H1 (cell line): Measurements from ENCODE around the gene KLHL1. TPM values are rescaled to one million over a fixed set of nuclear protein-coding genes. Genes with fewer than 3 reads are reported as not detected.

ENCODE experiments used
- CTCF ChIA-PET: fragments of 300-600 bp; sonication (Branson Sonifier 250); formaldehyde crosslinking; loops from one replicate; lab custom pipeline; 2021; ENCODE audit not compliant: partially characterized antibody; lab: Charles Lee
- POLR2A ChIA-PET: fragments of 300-600 bp; sonication (Branson Sonifier 250); formaldehyde crosslinking; loops from one replicate; lab custom pipeline; 2021; ENCODE audit warnings: inconsistent platforms; ENCODE audit not compliant: partially characterized antibody; lab: Charles Lee
- DNase-seq, 2 experiments: peaks; one replicate each; pipeline versions ENCODE4 v3.0.0 to v3.0.0-alpha.2; 2010 to 2022; ENCODE audit warnings: low spot score in 2 of 2, low read depth in 1 of 2, mixed read lengths in 1 of 2
- FAIRE-seq: peaks from 2 replicates; lab custom pipeline; 2011; peaks lifted over from hg19 to GRCh38; lab: Jason Lieb, UNC
- H2AFZ ChIP-seq: 2 replicates; pipeline ENCODE4 v1.8.1; 2012; ENCODE audit warnings: low read length, inconsistent platforms
- H2AK5ac ChIP-seq: 2 replicates; pipeline ENCODE4 v1.6.1; 2013; ENCODE audit warnings: low read depth, low read length
- H2BK120ac ChIP-seq: replicated peaks from 2 replicates; pipeline ENCODE3; 2013; ENCODE audit warnings: low read depth, low read length, inconsistent platforms
- H2BK12ac ChIP-seq: 2 replicates; pipeline ENCODE4 v1.6.1; 2013; ENCODE audit warnings: low read depth, low read length
- H2BK15ac ChIP-seq: 2 replicates; pipeline ENCODE4 v1.6.1; 2013; ENCODE audit warnings: low read length
- H2BK20ac ChIP-seq: 2 replicates; pipeline ENCODE4 v1.6.1; 2013; ENCODE audit warnings: low read length
- H2BK5ac ChIP-seq: 2 replicates; pipeline ENCODE4 v1.6.1; 2013; ENCODE audit warnings: low read depth, low read length
- H3K14ac ChIP-seq: 2 replicates; pipeline ENCODE4 v1.6.1; 2013; ENCODE audit warnings: inconsistent platforms; ENCODE audit not compliant: insufficient read length
- H3K18ac ChIP-seq: 2 replicates; pipeline ENCODE4 v1.6.1; 2013; ENCODE audit warnings: low read length; ENCODE audit errors: extremely low read depth
- H3K23ac ChIP-seq: 2 replicates; pipeline ENCODE4 v1.6.1; 2013; ENCODE audit warnings: inconsistent platforms; ENCODE audit not compliant: insufficient read length
- H3K23me2 ChIP-seq: 2 replicates; pipeline ENCODE4 v1.6.1; 2013; ENCODE audit warnings: low read depth, low read length
- H3K27ac ChIP-seq: 2 replicates; pipeline ENCODE4 v1.6.1; 2011; ENCODE audit warnings: low read depth, low read length, inconsistent platforms
- H3K27me3 ChIP-seq, 4 experiments: replicated peaks in 1 of 4; 1 replicate in 1 of 4; 2 replicates in 3 of 4; pipeline versions ENCODE4 v1.6.1 to v1.8.1; 2011 to 2013; ENCODE audit warnings: low read length in 3 of 4, mild to moderate bottlenecking in 3 of 4, inconsistent platforms in 2 of 4, mixed read lengths in 2 of 4, moderate library complexity in 1 of 4; ENCODE audit not compliant: control insufficient read depth in 3 of 4, insufficient read depth in 3 of 4; ENCODE audit errors: extremely low read depth in 1 of 4
- H3K36me3 ChIP-seq, 4 experiments: 2 replicates each; pipeline versions ENCODE4 v1.6.1 to v1.8.1; 2011 to 2013; ENCODE audit warnings: mild to moderate bottlenecking in 4 of 4, low read length in 3 of 4, moderate library complexity in 2 of 4, control low read depth in 1 of 4, inconsistent platforms in 1 of 4; ENCODE audit not compliant: insufficient read depth in 4 of 4, control insufficient read depth in 2 of 4
- H3K4ac ChIP-seq: replicated peaks from 2 replicates; pipeline ENCODE3; 2013; ENCODE audit warnings: low read length, low read depth, mixed read lengths, inconsistent platforms; ENCODE audit not compliant: insufficient read length
- H3K4me1 ChIP-seq, 4 experiments: replicated peaks in 1 of 4; 1 replicate in 1 of 4; 2 replicates in 3 of 4; pipeline versions ENCODE4 v1.6.1 to v1.8.1; 2011 to 2013; ENCODE audit warnings: low read length in 3 of 4, inconsistent platforms in 2 of 4, mixed read lengths in 1 of 4; ENCODE audit not compliant: insufficient read depth in 4 of 4, control insufficient read depth in 3 of 4
- H3K4me2 ChIP-seq, 2 experiments: 2 replicates each; pipeline versions ENCODE4 v1.6.1 to v1.8.1; 2011 to 2013; ENCODE audit warnings: low read depth in 2 of 2, low read length in 2 of 2, control low read depth in 1 of 2, inconsistent platforms in 1 of 2, mild to moderate bottlenecking in 1 of 2; ENCODE audit not compliant: insufficient read depth in 1 of 2
- H3K4me3 ChIP-seq, 4 experiments: fragments of 200-600, 300-600 bp in 1 of 4; sonication (generic), shearing (Covaris generic), sonication (Bioruptor Twin) in 1 of 4; 2 replicates each; pipeline versions ENCODE4 v1.5.1 to v1.8.1; 2011 to 2016; ENCODE audit warnings: low read length in 4 of 4, low read depth in 3 of 4, control low read depth in 2 of 4, inconsistent platforms in 2 of 4, mild to moderate bottlenecking in 2 of 4, mixed read lengths in 1 of 4, moderate library complexity in 1 of 4; ENCODE audit not compliant: insufficient read depth in 2 of 4; ENCODE audit errors: extremely low read depth in 1 of 4
- H3K56ac ChIP-seq: replicated peaks from 2 replicates; pipeline ENCODE3; 2013; ENCODE audit warnings: low read depth, mild to moderate bottlenecking, mixed read lengths, low read length, inconsistent platforms; ENCODE audit not compliant: insufficient read length
- H3K79me1 ChIP-seq: 2 replicates; pipeline ENCODE4 v1.6.1; 2013; ENCODE audit warnings: low read depth, low read length, control low read depth
- H3K79me2 ChIP-seq, 2 experiments: 2 replicates each; pipeline versions ENCODE4 v1.6.1 to v1.8.1; 2012 to 2013; ENCODE audit warnings: low read length in 2 of 2, mild to moderate bottlenecking in 2 of 2, inconsistent platforms in 1 of 2; ENCODE audit not compliant: insufficient read depth in 2 of 2, control insufficient read depth in 1 of 2
- H3K9ac ChIP-seq, 4 experiments: replicated peaks in 1 of 4; 1 replicate in 1 of 4; 2 replicates in 3 of 4; pipeline versions ENCODE4 v1.6.1 to v1.8.1; 2011 to 2013; ENCODE audit warnings: low read depth in 3 of 4, low read length in 3 of 4, control low read depth in 2 of 4, mild to moderate bottlenecking in 2 of 4, moderate library complexity in 2 of 4, inconsistent platforms in 1 of 4; ENCODE audit errors: extremely low read depth in 1 of 4
- H3K9me3 ChIP-seq, 2 experiments: 2 replicates each; pipeline versions ENCODE4 v1.6.1 to v1.8.1; 2012 to 2013; ENCODE audit warnings: mild to moderate bottlenecking in 2 of 2, moderate library complexity in 2 of 2, control low read depth in 1 of 2, inconsistent platforms in 1 of 2, low read depth in 1 of 2, low read length in 1 of 2, mixed read lengths in 1 of 2; ENCODE audit not compliant: insufficient read depth in 2 of 2
- H4K20me1 ChIP-seq, 2 experiments: replicated peaks in 1 of 2; 2 replicates each; pipeline versions ENCODE3 to v1.8.1; 2011 to 2013; ENCODE audit warnings: inconsistent platforms in 2 of 2, low read length in 2 of 2, mild to moderate bottlenecking in 1 of 2; ENCODE audit not compliant: insufficient read depth in 2 of 2, control insufficient read depth in 1 of 2
- H4K5ac ChIP-seq: 2 replicates; pipeline ENCODE4 v1.6.1; 2013; ENCODE audit warnings: low read length, low read depth, mixed read lengths, inconsistent platforms; ENCODE audit not compliant: insufficient read length
- H4K8ac ChIP-seq: 2 replicates; pipeline ENCODE4 v1.8.0; 2013; ENCODE audit warnings: mild to moderate bottlenecking, moderate library complexity, low read length, inconsistent platforms; ENCODE audit not compliant: insufficient read depth; ENCODE audit errors: extremely low read depth
- H4K91ac ChIP-seq: replicated peaks from 2 replicates; pipeline ENCODE3; 2013; ENCODE audit warnings: low read length, mixed read lengths, inconsistent platforms; ENCODE audit not compliant: insufficient read length
- ATF2 ChIP-seq: IDR thresholded peaks from 2 replicates; pipeline ENCODE4 v1.6.1; 2012; ENCODE audit warnings: low read length, inconsistent platforms
- BCL11A ChIP-seq, 2 experiments: IDR thresholded peaks; one replicate each; pipeline ENCODE4 v1.6.1; 2011; ENCODE audit warnings: low read depth in 2 of 2, low read length in 2 of 2, mild to moderate bottlenecking in 2 of 2
- CHD2 ChIP-seq: IDR thresholded peaks from 2 replicates; pipeline ENCODE4 v1.6.1; 2012; ENCODE audit warnings: low read length, improper control_type of control experiment
- EGR1 ChIP-seq: IDR thresholded peaks from 2 replicates; pipeline ENCODE4 v1.6.1; 2011; ENCODE audit warnings: low read depth, low read length, borderline replicate concordance
- EZH2 ChIP-seq: fragments of 200-600 bp; sonication (generic); IDR thresholded peaks from 2 replicates; pipeline ENCODE4 v1.7.1; 2012; ENCODE audit warnings: low read depth, mild to moderate bottlenecking, moderate library complexity, low read length, inconsistent platforms; ENCODE audit not compliant: severe bottlenecking
- JUND ChIP-seq: IDR thresholded peaks from 2 replicates; pipeline ENCODE4 v1.6.1; 2011; ENCODE audit warnings: mild to moderate bottlenecking, improper control_type of control experiment, low read length
- NANOG ChIP-seq: IDR thresholded peaks from 2 replicates; pipeline ENCODE4 v1.6.1; 2011; ENCODE audit warnings: low read length, low read depth, mild to moderate bottlenecking, inconsistent platforms; ENCODE audit not compliant: insufficient read depth, poor library complexity, severe bottlenecking
- RNF2 ChIP-seq: fragments of 200-900, 300-1000 bp; sonication (generic); IDR thresholded peaks from 2 replicates; pipeline ENCODE4 v1.7.1; 2016; ENCODE audit warnings: borderline replicate concordance, low read depth, mild to moderate bottlenecking, antibody characterized with exemption, low read length; ENCODE audit not compliant: poor library complexity, severe bottlenecking; ENCODE audit errors: missing control alignments
- SP4 ChIP-seq: IDR thresholded peaks from 2 replicates; pipeline ENCODE4 v1.6.1; 2012; ENCODE audit warnings: low read length, inconsistent platforms
- TAF1 ChIP-seq: IDR thresholded peaks from 2 replicates; pipeline ENCODE4 v1.6.1; 2011; ENCODE audit warnings: mild to moderate bottlenecking, low read depth, low read length
- TEAD4 ChIP-seq: IDR thresholded peaks from 2 replicates; pipeline ENCODE4 v1.6.1; 2012; ENCODE audit warnings: low read depth, low read length, inconsistent platforms, mixed read lengths
- USF2 ChIP-seq: IDR thresholded peaks from 2 replicates; pipeline ENCODE4 v1.6.1; 2011; ENCODE audit warnings: low read length, improper control_type of control experiment
- WGBS, 2 experiments: shearing (Covaris generic) in 1 of 2; methylation state at CpG; one replicate each; pipeline versions ENCODE4 v1.1.6 to v1.1.7; 2013 to 2015; ENCODE audit warnings: low lambda C conversion rate in 2 of 2, mixed read lengths in 2 of 2, inconsistent platforms in 1 of 2, low coverage in 1 of 2, missing lambda C conversion rate in 1 of 2; ENCODE audit not compliant: insufficient replicate concordance in 2 of 2, insufficient coverage in 1 of 2, insufficient read length in 1 of 2; ENCODE audit errors: extremely low coverage in 1 of 2, missing lambda C conversion rate in 1 of 2; 5-methylcytosine and 5-hydroxymethylcytosine counted together
- polyA plus RNA-seq, 7 experiments: library from polyadenylated mRNA; depleted of rRNA in 3 of 7; stranded (reverse) in 5 of 7; unstranded in 2 of 7; fragments of >200 nt in 5 of 7; fragments of 200-250 nt in 2 of 7; gene quantifications; 1 replicate in 5 of 7; 2 replicates in 1 of 7; 4 replicates in 1 of 7; pipeline versions ENCODE4 v1.2.1 to v1.2.3, GENCODE V29; 2011 to 2013; ENCODE audit warnings: missing spikeins in 2 of 7, mixed read lengths in 2 of 7
- total RNA-seq: library from RNA; stranded (reverse); fragmentation: NEBNext Ultra II Directional; extraction: Animal tissue kit (Norgen Biotek cat#: 25700); gene quantifications from 2 replicates; pipeline ENCODE4 v1.2.1, GENCODE V29; 2021

Gene KLHL1
- total and polyA plus RNA-seq, 2 of the 8 experiments (the other 6 are each of a cell fraction or from before 2014, with no cell fraction given): not detected

GRCh38 chr13:69704311-69704710 is 403.9 kb downstream of the KLHL1 start:
- no peaks in the 10 kb centered on the region for H3K36me3 ChIP-seq
- DNase-seq: no peak
- FAIRE-seq: no peak
- no peak overlapping the region for H3K4me3 ChIP-seq
- WGBS, 2 experiments: 95% methylated on average over 1 of the region's 1 CpG; no CpG with 5 or more reads in 1 of the 2 experiments
- no peaks in the 10 kb centered on the region for H3K23me2 ChIP-seq
- H3K79me1 ChIP-seq: no peaks in the 10 kb centered on the region
- H3K9me3 ChIP-seq: no peaks in the 10 kb centered on the region
- no peak overlapping the region for H3K23ac ChIP-seq
- H4K5ac ChIP-seq: no peak overlapping the region
- no peaks in the 10 kb centered on the region for H4K20me1 ChIP-seq
- H3K79me2 ChIP-seq: no peaks in the 10 kb centered on the region
- H4K8ac ChIP-seq: no peak overlapping the region
- H3K27me3 ChIP-seq: no peaks in the 10 kb centered on the region
- no peak overlapping the region for H3K4ac ChIP-seq
- no peak overlapping the region for H2BK20ac ChIP-seq
- no peak overlapping the region for H3K4me2 ChIP-seq
- H2AK5ac ChIP-seq: no peak overlapping the region
- no peak overlapping the region for H2BK5ac ChIP-seq
- no peak overlapping the region for H3K56ac ChIP-seq
- no peak overlapping the region for H2BK120ac ChIP-seq
- H4K91ac ChIP-seq: no peak overlapping the region
- ChIA-PET CTCF (interaction anchor here (1.0 kb wide), 1 partner anchor 152 kb away, joined by 3 read pairs; no protein-coding TSS in a partner anchor), POLR2A (no interaction called here)
- H3K4me1 ChIP-seq: no peaks in the 10 kb centered on the region
- no peak overlapping the region for H3K14ac ChIP-seq
- no peak overlapping the region for H3K18ac ChIP-seq
- TF ChIP-seq TEAD4 (no peak), EZH2 (no peak), NANOG (no peak), JUND (no peak), TAF1 (no peak), EGR1 (no peak), RNF2 (no peak), BCL11A (IDR thresholded peaks at IDR 0.05; ENCODE audit: low read depth in 2 of 2, low read length in 2 of 2) (no peak), SP4 (no peak), USF2 (no peak), CHD2 (no peak), ATF2 (no peak)
- no peak overlapping the region for H2BK15ac ChIP-seq
- no peak overlapping the region for H2AFZ ChIP-seq
- no peak overlapping the region for H2BK12ac ChIP-seq
- no peak overlapping the region for H3K27ac ChIP-seq
- no peak overlapping the region for H3K9ac ChIP-seq
